SK-N-SH (cell line): ENCODE data around the gene KLHL2.
"Not testable (repeated sequence)": the region's sequence is repeated elsewhere in the genome, so short reads cannot be mapped to it uniquely, and the experiment has no call there.

Source experiments
- CTCF ChIP-seq: fragments of 200-600 bp; sonication (generic); IDR thresholded peaks from 2 replicates; pipeline ENCODE4 v1.6.1; 2017; ENCODE audit warnings: antibody characterized with exemption, mild to moderate bottlenecking, moderate library complexity
- FOXM1 ChIP-seq: IDR thresholded peaks from 2 replicates; pipeline ENCODE4 v1.4.0; 2012; ENCODE audit warnings: low read depth, mild to moderate bottlenecking
- MXI1 ChIP-seq: IDR thresholded peaks from 2 replicates; pipeline ENCODE4 v1.6.1; 2012; ENCODE audit warnings: mild to moderate bottlenecking, low read depth, low read length, improper control_type of control experiment
- RAD21 ChIP-seq: IDR thresholded peaks from 2 replicates; pipeline ENCODE4 v1.6.1; 2012; ENCODE audit warnings: mild to moderate bottlenecking, low read length
- SMC3 ChIP-seq: IDR thresholded peaks from 2 replicates; pipeline ENCODE4 v1.6.1; 2012; ENCODE audit warnings: low read depth, low read length, improper control_type of control experiment
- TF ChIP-seq, protein P1 (sequence below): IDR thresholded peaks from 2 replicates; pipeline ENCODE4; 2012

DNA sequence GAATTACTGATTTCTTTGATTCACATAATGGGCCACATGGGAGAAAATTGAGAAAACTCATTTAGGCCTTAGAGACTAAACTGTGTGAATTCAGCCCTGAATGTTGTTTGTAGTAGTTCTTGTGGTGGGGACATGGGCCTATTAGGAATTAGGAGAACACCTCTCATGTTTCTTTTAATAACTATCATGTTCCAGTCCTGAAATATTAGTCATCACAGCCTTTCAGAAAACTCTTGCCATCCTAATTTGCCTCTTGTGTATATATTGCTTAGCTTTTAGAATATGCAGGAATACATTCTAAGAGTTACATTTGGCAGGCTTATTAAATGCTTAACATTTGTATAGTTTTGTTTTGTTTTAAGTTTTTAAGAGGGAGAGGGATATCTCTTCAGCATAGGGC lies 33.4 kb downstream of the KLHL2 start:
- TF ChIP-seq MXI1, FOXM1, SMC3, CTCF, RAD21: not testable (repeated sequence)
- TF ChIP-seq, protein P1, sequence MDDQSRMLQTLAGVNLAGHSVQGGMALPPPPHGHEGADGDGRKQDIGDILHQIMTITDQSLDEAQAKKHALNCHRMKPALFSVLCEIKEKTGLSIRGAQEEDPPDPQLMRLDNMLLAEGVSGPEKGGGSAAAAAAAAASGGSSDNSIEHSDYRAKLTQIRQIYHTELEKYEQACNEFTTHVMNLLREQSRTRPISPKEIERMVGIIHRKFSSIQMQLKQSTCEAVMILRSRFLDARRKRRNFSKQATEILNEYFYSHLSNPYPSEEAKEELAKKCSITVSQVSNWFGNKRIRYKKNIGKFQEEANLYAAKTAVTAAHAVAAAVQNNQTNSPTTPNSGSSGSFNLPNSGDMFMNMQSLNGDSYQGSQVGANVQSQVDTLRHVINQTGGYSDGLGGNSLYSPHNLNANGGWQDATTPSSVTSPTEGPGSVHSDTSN, result not testable (repeated sequence)
